ENCODE data around the gene JAK1.

- TF ChIP-seq, protein P1, sequence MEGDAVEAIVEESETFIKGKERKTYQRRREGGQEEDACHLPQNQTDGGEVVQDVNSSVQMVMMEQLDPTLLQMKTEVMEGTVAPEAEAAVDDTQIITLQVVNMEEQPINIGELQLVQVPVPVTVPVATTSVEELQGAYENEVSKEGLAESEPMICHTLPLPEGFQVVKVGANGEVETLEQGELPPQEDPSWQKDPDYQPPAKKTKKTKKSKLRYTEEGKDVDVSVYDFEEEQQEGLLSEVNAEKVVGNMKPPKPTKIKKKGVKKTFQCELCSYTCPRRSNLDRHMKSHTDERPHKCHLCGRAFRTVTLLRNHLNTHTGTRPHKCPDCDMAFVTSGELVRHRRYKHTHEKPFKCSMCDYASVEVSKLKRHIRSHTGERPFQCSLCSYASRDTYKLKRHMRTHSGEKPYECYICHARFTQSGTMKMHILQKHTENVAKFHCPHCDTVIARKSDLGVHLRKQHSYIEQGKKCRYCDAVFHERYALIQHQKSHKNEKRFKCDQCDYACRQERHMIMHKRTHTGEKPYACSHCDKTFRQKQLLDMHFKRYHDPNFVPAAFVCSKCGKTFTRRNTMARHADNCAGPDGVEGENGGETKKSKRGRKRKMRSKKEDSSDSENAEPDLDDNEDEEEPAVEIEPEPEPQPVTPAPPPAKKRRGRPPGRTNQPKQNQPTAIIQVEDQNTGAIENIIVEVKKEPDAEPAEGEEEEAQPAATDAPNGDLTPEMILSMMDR (IDR thresholded peaks at IDR 0.05): no peak
- TF ChIP-seq POLR2A (IDR thresholded peaks at IDR 0.05): no peak
Observed at GRCh38 chr1:64896551-64896950, 69.8 kb downstream of the JAK1 start.
